Progenitor cell of endocrine pancreas (in vitro differentiated cells): ENCODE measurements around the gene CLDN15. TPM values are rescaled to one million over a fixed set of nuclear protein-coding genes. Genes with fewer than 3 reads are reported as not detected.
"Not testable (repeated sequence)": the region's sequence is repeated elsewhere in the genome, so short reads cannot be mapped to it uniquely, and the experiment has no call there.

Experiments
- DNase-seq: peaks from one replicate; pipeline ENCODE4 v3.0.0; 2021; ENCODE audit warnings: low spot score; ENCODE audit not compliant: unreplicated experiment
- H3K27ac Mint-ChIP-seq: 2 replicates; pipeline ENCODE4 v1.8.0; 2021; ENCODE audit warnings: mild to moderate bottlenecking, moderate library complexity, mixed read lengths
- H3K27me3 Mint-ChIP-seq: 2 replicates; pipeline ENCODE4 v1.8.0; 2021; ENCODE audit warnings: mixed read lengths
- H3K36me3 Mint-ChIP-seq: 2 replicates; pipeline ENCODE4 v1.8.0; 2022; ENCODE audit warnings: mixed read lengths; ENCODE audit not compliant: insufficient read depth
- H3K4me1 Mint-ChIP-seq: 2 replicates; pipeline ENCODE4 v1.8.0; 2021; ENCODE audit warnings: low read depth, mixed read lengths
- H3K4me3 Mint-ChIP-seq: 2 replicates; pipeline ENCODE4 v1.8.0; 2021; ENCODE audit warnings: low read depth, mild to moderate bottlenecking, moderate library complexity, mixed read lengths
- H3K9me3 Mint-ChIP-seq: 2 replicates; pipeline ENCODE4 v1.8.0; 2021; ENCODE audit warnings: low read depth, mixed read lengths
- total RNA-seq: library from RNA; stranded (reverse); gene quantifications from 2 replicates; pipeline ENCODE4 v1.2.1, GENCODE V29; 2021
- TF ChIP-seq, protein P1 (sequence below): fragments of 200-600 bp; sonication (generic); IDR thresholded peaks from one replicate; pipeline ENCODE4 v1.5.0; 2021; ENCODE audit warnings: antibody characterized with exemption, mild to moderate bottlenecking; ENCODE audit not compliant: unreplicated experiment

CLDN15 gene
- total RNA-seq, 1 donor from 2014 or later: 22.8 TPM

DNA sequence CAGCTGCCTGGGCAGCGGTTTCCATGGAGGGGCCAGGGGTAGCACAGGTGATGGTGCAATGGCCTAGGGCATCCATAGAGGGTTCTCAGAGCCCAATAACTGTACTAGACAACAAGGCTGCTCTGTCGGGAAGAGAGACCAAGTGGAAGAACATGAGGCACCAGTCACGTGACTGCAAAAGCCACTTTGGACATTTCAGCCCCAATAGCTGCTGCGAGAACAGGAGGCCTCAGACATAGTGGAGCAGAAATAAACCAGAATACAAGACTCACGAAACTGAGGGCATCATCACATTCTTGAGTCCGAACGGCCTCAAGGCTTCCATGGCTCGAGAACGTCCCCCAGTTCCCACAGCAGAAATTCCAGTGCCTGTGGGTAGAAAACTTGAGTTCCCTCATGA lies 39.6 kb upstream of the CLDN15 start:
- Mint-ChIP-seq H3K4me1 (no peaks in the 10 kb centered on the region), H3K27ac (no peak overlapping the region), H3K9me3 (no peaks in the 10 kb centered on the region), H3K4me3 (no peak overlapping the region), H3K36me3 (no peaks in the 10 kb centered on the region), H3K27me3 (peaks cover 14% of the 10 kb centered on the region)
- TF ChIP-seq, protein P1, sequence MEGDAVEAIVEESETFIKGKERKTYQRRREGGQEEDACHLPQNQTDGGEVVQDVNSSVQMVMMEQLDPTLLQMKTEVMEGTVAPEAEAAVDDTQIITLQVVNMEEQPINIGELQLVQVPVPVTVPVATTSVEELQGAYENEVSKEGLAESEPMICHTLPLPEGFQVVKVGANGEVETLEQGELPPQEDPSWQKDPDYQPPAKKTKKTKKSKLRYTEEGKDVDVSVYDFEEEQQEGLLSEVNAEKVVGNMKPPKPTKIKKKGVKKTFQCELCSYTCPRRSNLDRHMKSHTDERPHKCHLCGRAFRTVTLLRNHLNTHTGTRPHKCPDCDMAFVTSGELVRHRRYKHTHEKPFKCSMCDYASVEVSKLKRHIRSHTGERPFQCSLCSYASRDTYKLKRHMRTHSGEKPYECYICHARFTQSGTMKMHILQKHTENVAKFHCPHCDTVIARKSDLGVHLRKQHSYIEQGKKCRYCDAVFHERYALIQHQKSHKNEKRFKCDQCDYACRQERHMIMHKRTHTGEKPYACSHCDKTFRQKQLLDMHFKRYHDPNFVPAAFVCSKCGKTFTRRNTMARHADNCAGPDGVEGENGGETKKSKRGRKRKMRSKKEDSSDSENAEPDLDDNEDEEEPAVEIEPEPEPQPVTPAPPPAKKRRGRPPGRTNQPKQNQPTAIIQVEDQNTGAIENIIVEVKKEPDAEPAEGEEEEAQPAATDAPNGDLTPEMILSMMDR: no peak
- no peak for DNase-seq

DNA sequence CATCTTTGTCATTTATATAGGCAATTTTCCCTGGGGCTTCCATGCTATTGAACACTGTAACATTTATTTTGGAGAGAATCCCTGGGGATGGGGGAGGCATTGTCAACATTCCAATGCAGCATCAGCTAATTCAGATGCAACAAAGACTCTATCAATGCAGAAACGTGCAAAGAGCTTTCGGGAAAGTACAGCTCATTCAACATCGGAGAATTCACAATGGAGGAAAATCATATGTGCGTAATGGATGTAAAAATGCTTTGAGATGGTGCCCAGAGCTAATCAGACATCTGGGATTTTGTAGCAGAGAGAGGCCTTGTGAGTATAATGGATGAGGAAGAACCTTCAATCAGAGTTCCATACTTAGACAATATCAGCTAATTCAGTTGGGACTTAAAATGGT lies 35.6 kb upstream of the CLDN15 start:
- no peaks in the 10 kb centered on the region for H3K4me1 Mint-ChIP-seq
- H3K27ac Mint-ChIP-seq: no peak overlapping the region
- H3K27me3 Mint-ChIP-seq: peaks cover 10% of the 10 kb centered on the region
- DNase-seq: no peak
- H3K4me3 Mint-ChIP-seq: no peak overlapping the region
- TF ChIP-seq, protein P1: no peak
- H3K36me3 Mint-ChIP-seq: no peaks in the 10 kb centered on the region
- no peaks in the 10 kb centered on the region for H3K9me3 Mint-ChIP-seq

DNA sequence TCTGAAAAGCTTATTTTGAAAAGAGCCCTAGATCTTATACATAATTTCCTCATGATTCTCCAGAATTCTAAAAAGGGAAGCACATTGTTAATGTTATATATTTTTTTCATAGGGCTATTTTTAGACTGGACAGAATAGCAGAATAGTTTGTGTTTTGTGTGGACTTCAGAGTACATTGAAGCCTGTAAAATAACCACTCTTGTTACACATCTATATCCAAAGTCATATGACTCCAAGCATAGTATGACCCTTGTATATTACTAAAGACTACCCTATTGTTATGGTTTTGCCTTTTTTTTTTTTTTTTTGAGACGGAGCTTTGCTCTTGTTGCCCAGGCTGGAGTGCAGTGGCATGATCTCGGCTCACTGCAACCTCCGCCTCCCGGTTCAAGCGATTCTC lies 33.4 kb upstream of the CLDN15 start:
- DNase-seq: no peak
- H3K4me3 Mint-ChIP-seq: no peak overlapping the region
- H3K27me3 Mint-ChIP-seq: peaks cover 4% of the 10 kb centered on the region
- H3K36me3 Mint-ChIP-seq: no peaks in the 10 kb centered on the region
- no peak overlapping the region for H3K27ac Mint-ChIP-seq
- peaks cover 3% of the 10 kb centered on the region for H3K4me1 Mint-ChIP-seq
- H3K9me3 Mint-ChIP-seq: no peaks in the 10 kb centered on the region
- TF ChIP-seq, protein P1: no peak

DNA sequence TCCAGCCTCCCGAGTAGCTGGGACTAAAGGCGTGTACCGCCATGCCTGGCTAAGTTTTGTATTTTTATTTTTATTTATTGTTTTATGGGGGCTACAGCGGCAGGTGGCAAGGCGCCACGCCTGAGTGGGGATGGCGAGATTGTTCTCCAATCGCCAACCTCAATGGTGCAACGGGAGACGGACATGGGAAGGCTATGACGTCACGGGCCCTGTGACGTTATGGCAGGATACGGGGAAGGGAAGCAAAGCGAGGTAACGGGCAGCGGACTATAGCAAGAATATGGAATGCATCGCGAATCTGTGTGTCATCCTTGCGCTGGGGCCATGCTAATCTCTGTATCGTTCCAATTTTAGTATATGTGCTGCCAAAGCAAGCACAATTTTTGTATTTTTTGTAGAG lies 32.1 kb upstream of the CLDN15 start:
- H3K4me3 Mint-ChIP-seq: no peak overlapping the region
- no peaks in the 10 kb centered on the region for H3K9me3 Mint-ChIP-seq
- no peaks in the 10 kb centered on the region for H3K36me3 Mint-ChIP-seq
- TF ChIP-seq, protein P1: no peak
- DNase-seq: no peak
- H3K4me1 Mint-ChIP-seq: peaks cover 4% of the 10 kb centered on the region
- peaks cover 4% of the 10 kb centered on the region for H3K27me3 Mint-ChIP-seq
- H3K27ac Mint-ChIP-seq: no peak overlapping the region

DNA sequence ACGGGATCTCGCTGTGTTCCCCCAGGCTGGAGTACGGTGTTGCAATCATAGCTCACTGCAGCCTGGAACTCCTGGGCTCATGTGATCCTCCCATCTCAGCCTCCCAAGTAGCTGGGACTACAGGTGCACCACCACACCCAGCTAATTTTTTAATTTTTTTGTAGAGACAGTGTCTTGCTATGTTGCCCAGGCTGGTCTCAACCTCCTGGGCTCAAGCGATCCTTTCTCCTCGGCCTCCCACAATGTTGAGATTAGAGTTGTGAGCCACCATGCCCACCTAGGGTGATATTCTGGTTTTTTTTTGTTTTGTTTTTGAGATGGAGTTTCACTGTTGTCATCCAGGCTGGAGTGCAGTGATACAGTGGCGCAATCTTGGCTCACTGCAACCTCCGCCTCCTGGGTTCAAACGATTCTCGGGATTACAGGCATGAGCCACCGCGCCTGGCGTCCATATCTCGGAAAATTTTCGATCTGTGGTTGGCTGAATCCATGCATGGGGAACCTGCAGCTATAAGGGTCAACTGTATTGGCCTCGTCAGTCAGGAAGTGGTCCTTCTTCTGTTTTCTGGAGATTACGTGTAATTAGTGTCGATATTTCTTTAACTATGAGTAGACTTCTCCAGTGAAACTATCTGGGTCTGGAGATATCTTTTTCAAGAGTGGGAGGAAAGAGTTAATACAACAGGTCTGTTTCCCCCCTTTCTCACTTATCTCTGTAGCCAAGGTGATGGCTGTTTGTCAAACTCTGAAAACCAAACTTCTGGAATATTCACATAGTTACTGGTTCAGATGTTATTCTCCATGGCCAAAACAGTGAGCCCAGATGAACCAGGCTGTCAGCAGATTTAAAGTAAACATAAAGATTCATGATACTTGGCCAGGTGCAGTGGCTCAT lies 28.3 kb upstream of the CLDN15 start:
- Mint-ChIP-seq H3K36me3 (no peaks in the 10 kb centered on the region), H3K4me3 (no peak overlapping the region), H3K27ac (no peak overlapping the region), H3K9me3 (no peaks in the 10 kb centered on the region), H3K4me1 (peaks cover 4% of the 10 kb centered on the region), H3K27me3 (no peaks in the 10 kb centered on the region)
- TF ChIP-seq, protein P1: no peak
- DNase-seq: no peak

DNA sequence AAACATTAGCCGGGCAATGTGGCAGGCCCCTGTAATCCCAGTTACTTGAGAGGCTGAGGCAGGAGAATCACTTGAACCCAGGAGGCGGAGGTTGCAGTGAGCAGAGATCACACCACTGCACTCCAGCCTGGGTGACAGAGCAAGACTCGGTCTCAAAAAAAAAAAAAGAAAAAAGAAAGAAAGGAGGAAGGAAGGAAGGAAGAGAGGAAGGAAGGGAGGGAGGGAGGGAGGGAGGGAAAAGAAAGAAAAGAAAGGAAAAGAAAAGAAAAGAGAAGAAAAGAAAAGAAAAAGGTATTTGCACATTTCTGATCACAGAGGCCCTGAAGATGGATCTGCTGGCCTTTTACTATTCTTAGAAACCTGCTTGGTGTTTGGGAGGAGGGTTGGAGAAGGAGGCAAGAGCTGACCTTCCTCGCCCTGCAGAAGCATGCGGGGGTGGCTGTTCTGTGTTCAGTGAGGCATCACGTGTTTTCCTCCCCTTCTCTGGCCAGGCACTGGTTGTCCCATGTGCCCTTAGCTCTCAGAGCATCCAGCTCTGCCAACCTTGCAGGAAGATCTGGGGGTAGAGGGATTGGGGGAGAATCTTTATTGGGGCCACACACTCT lies 26.6 kb upstream of the CLDN15 start:
- H3K27ac Mint-ChIP-seq, H3K4me1 Mint-ChIP-seq, H3K9me3 Mint-ChIP-seq, H3K27me3 Mint-ChIP-seq, DNase-seq, H3K4me3 Mint-ChIP-seq, H3K36me3 Mint-ChIP-seq: not testable (repeated sequence)
